K562 (cell line): ENCODE results near the gene CELSR2. TPM values are rescaled to one million over a fixed set of nuclear protein-coding genes. Genes with fewer than 3 reads are reported as not detected.

Source experiments
- ELK1 ChIP-seq: sonication (generic); formaldehyde crosslinking; IDR thresholded peaks from 2 replicates; pipeline ENCODE4 v1.8.1; 2022; ENCODE audit warnings: missing genetic modification reagents
- FOXA1 ChIP-seq: fragments of 450-650 bp; IDR thresholded peaks from 2 replicates; pipeline ENCODE4 v1.6.1; 2016; ENCODE audit warnings: mild to moderate bottlenecking, borderline replicate concordance
- GTF2E2 ChIP-seq: fragments of 200-800 bp; sonication (Bioruptor generic); IDR thresholded peaks from 2 replicates; pipeline ENCODE4 v1.6.1; 2016; ENCODE audit warnings: missing genetic modification characterization, missing compliant biosample characterization
- HDAC3 ChIP-seq: fragments of 450-650 bp; IDR thresholded peaks from 2 replicates; pipeline ENCODE4 v1.6.1; 2018; ENCODE audit warnings: borderline replicate concordance, mild to moderate bottlenecking, moderate library complexity; ENCODE audit not compliant: partially characterized antibody
- KAT7 ChIP-seq: sonication (generic); formaldehyde crosslinking; IDR thresholded peaks from 2 replicates; pipeline ENCODE4 v1.8.0; 2022; ENCODE audit warnings: missing genetic modification reagents, mild to moderate bottlenecking, borderline replicate concordance
- KHSRP ChIP-seq: fragments of 450-650 bp; IDR thresholded peaks from 2 replicates; pipeline ENCODE4 v1.6.1; 2017
- MAZ ChIP-seq, 2 experiments: fragments of 450-650 bp in 1 of 2; sonication (generic) in 1 of 2; formaldehyde crosslinking; IDR thresholded peaks in 1 of 2; conservative IDR thresholded peaks in 1 of 2; 2 replicates each; pipeline versions ENCODE4 v1.4.0 to v1.5.0; 2020; ENCODE audit warnings: mild to moderate bottlenecking in 1 of 2, missing genetic modification reagents in 1 of 2
- MED1 ChIP-seq: sonication (generic); formaldehyde crosslinking; IDR thresholded peaks from 2 replicates; pipeline ENCODE4 v1.8.1; 2023; ENCODE audit warnings: missing genetic modification reagents, borderline replicate concordance
- NRF1 ChIP-seq, 2 experiments: fragments of 450-650 bp; IDR thresholded peaks in 1 of 2; conservative IDR thresholded peaks in 1 of 2; 2 replicates each; pipeline ENCODE4 v1.6.1; 2014; ENCODE audit warnings: mild to moderate bottlenecking in 2 of 2
- PRDM10 ChIP-seq: fragments of 450-650 bp; IDR thresholded peaks from 2 replicates; pipeline ENCODE4 v1.6.1; 2018; ENCODE audit not compliant: partially characterized antibody
- TAF1 ChIP-seq: IDR thresholded peaks from 2 replicates; pipeline ENCODE4 v1.6.1; 2011; ENCODE audit warnings: mild to moderate bottlenecking, low read length, moderate library complexity; ENCODE audit not compliant: insufficient read depth, control insufficient read depth, severe bottlenecking; ENCODE audit errors: extremely low read depth
- TOE1 ChIP-seq, 2 experiments: fragments of 450-650 bp in 1 of 2; sonication (generic) in 1 of 2; formaldehyde crosslinking in 1 of 2; IDR thresholded peaks; 2 replicates each; pipeline versions ENCODE4 v1.7.1 to v1.8.0; 2016 to 2022; ENCODE audit warnings: borderline replicate concordance in 2 of 2, mild to moderate bottlenecking in 2 of 2, antibody characterized with exemption in 1 of 2, inconsistent platforms in 1 of 2, low read depth in 1 of 2, missing genetic modification reagents in 1 of 2, moderate library complexity in 1 of 2
- TSC22D4 ChIP-seq: fragments of 450-650 bp; IDR thresholded peaks from 2 replicates; pipeline ENCODE4 v1.6.1; 2016; ENCODE audit warnings: missing genetic modification characterization, missing biosample characterization, control low read depth
- ZFP91 ChIP-seq: sonication (generic); formaldehyde crosslinking; IDR thresholded peaks from 2 replicates; pipeline ENCODE4 v1.8.0; 2022; ENCODE audit warnings: mild to moderate bottlenecking, missing genetic modification reagents
- ZNF212 ChIP-seq: fragments of 450-650 bp; formaldehyde crosslinking; IDR thresholded peaks from 2 replicates; pipeline ENCODE4 v1.4.0; 2020; ENCODE audit warnings: mild to moderate bottlenecking
- ZNF347 ChIP-seq: fragments of 450-650 bp; formaldehyde crosslinking; IDR thresholded peaks from 2 replicates; pipeline ENCODE4 v1.4.0; 2020; ENCODE audit warnings: low read depth, mild to moderate bottlenecking, moderate library complexity
- ZNF79 ChIP-seq: fragments of 250-450 bp; sonication (Bioruptor Pico); IDR thresholded peaks from 2 replicates; pipeline ENCODE4 v1.4.0; 2020; ENCODE audit warnings: low read depth, mild to moderate bottlenecking, moderate library complexity
- ZSCAN32 ChIP-seq: fragments of 450-650 bp; formaldehyde crosslinking; IDR thresholded peaks from 2 replicates; pipeline ENCODE4 v1.4.0; 2020; ENCODE audit warnings: mild to moderate bottlenecking, moderate library complexity
- polyA plus RNA-seq, 8 experiments: library from polyadenylated mRNA; depleted of rRNA in 4 of 8; stranded (reverse) in 5 of 8; unstranded in 3 of 8; fragments of >200 nt; fragmentation: Nextera tagmentation in 2 of 8; fragmentation: Illumina TruSeq in 1 of 8; extraction: Ambion mirVana in 2 of 8; extraction: Trizol in 1 of 8; gene quantifications; 2 replicates each; pipeline versions ENCODE4 v1.2.1 to v1.2.3, GENCODE V29; 2011 to 2014; ENCODE audit warnings: inconsistent platforms in 1 of 8, missing spikeins in 1 of 8
- total RNA-seq, 7 experiments: library from RNA; depleted of rRNA in 6 of 7; stranded (reverse); fragments of >200 nt in 6 of 7; fragmentation: Illumina TruSeq in 2 of 7; extraction: Trizol in 2 of 7; gene quantifications; 2 replicates each; pipeline versions ENCODE4 v1.2.1 to v1.2.3, GENCODE V29; 2011 to 2021; ENCODE audit warnings: low replicate concordance in 1 of 7

The CELSR2 gene
- total and polyA plus RNA-seq, 9 of the 15 experiments (the other 6 are each of a cell fraction or from before 2014, with no cell fraction given), result 0.31 to 21.9 (median 4.2) TPM

- TF ChIP-seq PRDM10 (no peak), FOXA1 (no peak), ZNF212 (CRISPR knock-in tag) (no peak), ZFP91 (CRISPR knock-in tag) (0 out of 2 replicates have a peak, but pooled peaks have one; percentile 35), TOE1 (IDR thresholded peaks at IDR 0.05; ENCODE audit: borderline replicate concordance) (peak; percentile 70; the same call in 1 of the 2 replicates), TOE1 (CRISPR knock-in tag; IDR thresholded peaks at IDR 0.05; ENCODE audit: borderline replicate concordance, low read depth) (peak; percentile 57; the same call in 1 of the 2 replicates), GTF2E2 (tag) (no peak), TSC22D4 (0 out of 2 replicates have a peak, but pooled peaks have one; percentile 66), NRF1 (conservative IDR thresholded peaks at IDR 0.05 in 1 of 2, IDR thresholded peaks at IDR 0.05 in 1 of 2) (peak; percentile 95), ZSCAN32 (CRISPR knock-in tag) (no peak), HDAC3 (no peak), KAT7 (CRISPR knock-in tag) (no peak), TAF1 (peak; percentile 77), MED1 (CRISPR knock-in tag) (no peak), ZNF347 (CRISPR knock-in tag) (no peak), KHSRP (no peak), ELK1 (CRISPR knock-in tag) (no peak), ZNF79 (no peak), MAZ (CRISPR knock-in tag; conservative IDR thresholded peaks at IDR 0.05 in 1 of 2, IDR thresholded peaks at IDR 0.05 in 1 of 2) (peak; percentile 99 to 100)
Observed at GRCh38 chr1:109282952-109283747, 33.8 kb downstream of the CELSR2 start, which contains the start of gene PSRC1 (continued).
